Epithelial cell of prostate (primary cell): ENCODE data around the gene PARD3.
A peak's percentile ranks its signal among the peaks of the same experiment; 100 is the strongest.
"Not testable (repeated sequence)": the region's sequence is repeated elsewhere in the genome, so short reads cannot be mapped to it uniquely, and the experiment has no call there.

Experiments used
- DNase-seq: peaks from one replicate; pipeline ENCODE4 v3.0.0-alpha.2; 2011; ENCODE audit warnings: low read depth, low spot score
- H3K27ac ChIP-seq: fragments of 450-650 bp; 2 replicates; pipeline ENCODE4 v1.5.1; 2017; ENCODE audit warnings: mild to moderate bottlenecking

PARD3 gene

GRCh38 chr10:34701194-34701593 is 113.9 kb downstream of the PARD3 start:
- H3K27ac ChIP-seq, result peak overlapping the region; percentile 98
- no peak for DNase-seq

- not testable (repeated sequence) for DNase-seq
- peak overlapping the region; percentile 98 for H3K27ac ChIP-seq
These were observed 114.3 kb downstream of the PARD3 start for GRCh38 chr10:34700752-34701151.

- H3K27ac ChIP-seq, result peak overlapping the region; percentile 98
- DNase-seq, result no peak
These were observed 115.1 kb downstream of the PARD3 start for GRCh38 chr10:34699904-34700517.

GRCh38 chr10:34698979-34699378 is 116.1 kb downstream of the PARD3 start:
- peak overlapping the region; percentile 98 for H3K27ac ChIP-seq
- DNase-seq, result no peak

- DNase-seq, result no peak
- H3K27ac ChIP-seq, result peak overlapping the region; percentile 98
These were observed 116.8 kb downstream of the PARD3 start for GRCh38 chr10:34698248-34698831.

GRCh38 chr10:34697351-34698247 is 117.5 kb downstream of the PARD3 start:
- peak overlapping the region; percentile 28 for H3K27ac ChIP-seq
- DNase-seq, result no peak

GRCh38 chr10:34696423-34696822 is 118.7 kb downstream of the PARD3 start:
- peak overlapping the region; percentile 28 for H3K27ac ChIP-seq
- no peak for DNase-seq

GRCh38 chr10:34690383-34691049 is 124.6 kb downstream of the PARD3 start:
- no peak for DNase-seq
- H3K27ac ChIP-seq, result no peak overlapping the region

GRCh38 chr10:34689053-34689452 is 126.0 kb downstream of the PARD3 start:
- no peak overlapping the region for H3K27ac ChIP-seq
- no peak for DNase-seq

GRCh38 chr10:34687434-34688210 is 127.5 kb downstream of the PARD3 start:
- DNase-seq, result no peak

GRCh38 chr10:34682580-34682979 is 132.5 kb downstream of the PARD3 start:
- H3K27ac ChIP-seq, result no peak overlapping the region
- no peak for DNase-seq

More at GRCh38 chr10:34687434-34688210, 127.5 kb downstream of the PARD3 start:
- no peak overlapping the region for H3K27ac ChIP-seq

GRCh38 chr10:34681933-34682332 is 133.2 kb downstream of the PARD3 start:
- no peak overlapping the region for H3K27ac ChIP-seq
- DNase-seq, result no peak

GRCh38 chr10:34679177-34679576 is 135.9 kb downstream of the PARD3 start:
- DNase-seq, result no peak
- no peak overlapping the region for H3K27ac ChIP-seq

GRCh38 chr10:34677591-34677990 is 137.5 kb downstream of the PARD3 start:
- no peak overlapping the region for H3K27ac ChIP-seq
- DNase-seq, result no peak

- no peak overlapping the region for H3K27ac ChIP-seq
- DNase-seq, result no peak
These were observed 138.0 kb downstream of the PARD3 start for GRCh38 chr10:34677132-34677531.

- no peak for DNase-seq
- H3K27ac ChIP-seq, result no peak overlapping the region
These were observed 140.9 kb downstream of the PARD3 start for GRCh38 chr10:34674176-34674575.

- no peak for DNase-seq
- no peak overlapping the region for H3K27ac ChIP-seq
These were observed 145.0 kb downstream of the PARD3 start for GRCh38 chr10:34670081-34670480.

- no peak for DNase-seq
- H3K27ac ChIP-seq, result no peak overlapping the region
These were observed 146.0 kb downstream of the PARD3 start for GRCh38 chr10:34669079-34669478.

GRCh38 chr10:34667177-34667576 is 147.9 kb downstream of the PARD3 start:
- DNase-seq, result no peak
- peak overlapping the region; percentile 63 for H3K27ac ChIP-seq
